ENCODE measurements around the gene PKP2. TPM values are rescaled to one million over a fixed set of nuclear protein-coding genes. Genes with fewer than 3 reads are reported as not detected.

PKP2 gene
- total and polyA plus RNA-seq, 2 donors (not counting 1 experiment from before 2014, with no cell fraction given), result under 0.01 to 0.15 TPM

- Histone ChIP-seq H3K4me2 (ENCODE audit: extremely low read depth, insufficient read depth, low read length) (no peak overlapping the region), H2AFZ (ENCODE audit: low read length) (no peak overlapping the region), H3K9ac (ENCODE audit: insufficient read depth, low read length) (no peak overlapping the region), H3K27ac (ENCODE audit: insufficient read depth, low read length) (no peak overlapping the region), H3K36me3 (ENCODE audit: control insufficient read depth, insufficient read depth, low read length) (no peaks in the 10 kb centered on the region), H3K27me3 (ENCODE audit: control insufficient read depth, insufficient read depth, low read length) (no peaks in the 10 kb centered on the region), H3K4me3 (replicated peaks in 1 of 4; ENCODE audit: control extremely low read depth in 1 of 4, insufficient read depth in 1 of 4, low read depth in 3 of 4, low read length in 4 of 4) (no peak overlapping the region), H4K20me1 (ENCODE audit: control insufficient read depth, extremely low read depth, insufficient read depth, low read length) (no peaks in the 10 kb centered on the region), H3K4me1 (ENCODE audit: control insufficient read depth, extremely low read depth, insufficient read depth, low read length) (no peaks in the 10 kb centered on the region), H3K79me2 (ENCODE audit: control insufficient read depth, insufficient read depth, low read length) (no peaks in the 10 kb centered on the region), H3K9me3 (ENCODE audit: control insufficient read depth, insufficient read depth, low read depth, low read length) (no peaks in the 10 kb centered on the region)
- TF ChIP-seq CTCF (conservative IDR thresholded peaks at IDR 0.05 in 1 of 2, IDR thresholded peaks at IDR 0.05 in 1 of 2; ENCODE audit: low read depth in 1 of 2, low read length in 2 of 2) (no peak), EZH2 (IDR thresholded peaks at IDR 0.05; ENCODE audit: low read length, missing control alignments) (no peak)
- DNase-seq (ENCODE audit: low read depth in 2 of 2), result no peak
Observed at GRCh38 chr12:32789916-32790315, 106.7 kb downstream of the PKP2 start.

GRCh38 chr12:32789446-32789845 is 107.1 kb downstream of the PKP2 start:
- Histone ChIP-seq H3K79me2 (ENCODE audit: control insufficient read depth, insufficient read depth, low read length) (no peaks in the 10 kb centered on the region), H3K9me3 (ENCODE audit: control insufficient read depth, insufficient read depth, low read depth, low read length) (no peaks in the 10 kb centered on the region), H2AFZ (ENCODE audit: low read length) (no peak overlapping the region), H3K27me3 (ENCODE audit: control insufficient read depth, insufficient read depth, low read length) (no peaks in the 10 kb centered on the region), H3K27ac (ENCODE audit: insufficient read depth, low read length) (no peak overlapping the region), H3K9ac (ENCODE audit: insufficient read depth, low read length) (no peak overlapping the region), H3K36me3 (ENCODE audit: control insufficient read depth, insufficient read depth, low read length) (no peaks in the 10 kb centered on the region), H3K4me3 (replicated peaks in 1 of 4; ENCODE audit: control extremely low read depth in 1 of 4, insufficient read depth in 1 of 4, low read depth in 3 of 4, low read length in 4 of 4) (no peak overlapping the region), H4K20me1 (ENCODE audit: control insufficient read depth, extremely low read depth, insufficient read depth, low read length) (no peaks in the 10 kb centered on the region), H3K4me2 (ENCODE audit: extremely low read depth, insufficient read depth, low read length) (no peak overlapping the region), H3K4me1 (ENCODE audit: control insufficient read depth, extremely low read depth, insufficient read depth, low read length) (no peaks in the 10 kb centered on the region)
- no peak for TF ChIP-seq EZH2 (IDR thresholded peaks at IDR 0.05; ENCODE audit: low read length, missing control alignments)
- TF ChIP-seq CTCF (conservative IDR thresholded peaks at IDR 0.05 in 1 of 2, IDR thresholded peaks at IDR 0.05 in 1 of 2; ENCODE audit: low read depth in 1 of 2, low read length in 2 of 2), result no peak
- no peak for DNase-seq (ENCODE audit: low read depth in 2 of 2)

- Histone ChIP-seq H3K9me3 (ENCODE audit: control insufficient read depth, insufficient read depth, low read depth, low read length) (no peaks in the 10 kb centered on the region), H3K36me3 (ENCODE audit: control insufficient read depth, insufficient read depth, low read length) (no peaks in the 10 kb centered on the region), H3K27me3 (ENCODE audit: control insufficient read depth, insufficient read depth, low read length) (no peaks in the 10 kb centered on the region), H4K20me1 (ENCODE audit: control insufficient read depth, extremely low read depth, insufficient read depth, low read length) (no peaks in the 10 kb centered on the region), H3K79me2 (ENCODE audit: control insufficient read depth, insufficient read depth, low read length) (no peaks in the 10 kb centered on the region), H2AFZ (ENCODE audit: low read length) (no peak overlapping the region), H3K9ac (ENCODE audit: insufficient read depth, low read length) (no peak overlapping the region), H3K4me2 (ENCODE audit: extremely low read depth, insufficient read depth, low read length) (no peak overlapping the region), H3K4me1 (ENCODE audit: control insufficient read depth, extremely low read depth, insufficient read depth, low read length) (no peaks in the 10 kb centered on the region), H3K27ac (ENCODE audit: insufficient read depth, low read length) (no peak overlapping the region), H3K4me3 (replicated peaks in 1 of 4; ENCODE audit: control extremely low read depth in 1 of 4, insufficient read depth in 1 of 4, low read depth in 3 of 4, low read length in 4 of 4) (no peak overlapping the region)
- TF ChIP-seq CTCF (conservative IDR thresholded peaks at IDR 0.05 in 1 of 2, IDR thresholded peaks at IDR 0.05 in 1 of 2; ENCODE audit: low read depth in 1 of 2, low read length in 2 of 2) (no peak), EZH2 (IDR thresholded peaks at IDR 0.05; ENCODE audit: low read length, missing control alignments) (no peak)
- DNase-seq (ENCODE audit: low read depth in 2 of 2), result no peak
Observed at GRCh38 chr12:32788405-32788804, 108.2 kb downstream of the PKP2 start.

All from fibroblast of lung (primary cell).